ENCODE measurements around the gene EIF3D.

DNA sequence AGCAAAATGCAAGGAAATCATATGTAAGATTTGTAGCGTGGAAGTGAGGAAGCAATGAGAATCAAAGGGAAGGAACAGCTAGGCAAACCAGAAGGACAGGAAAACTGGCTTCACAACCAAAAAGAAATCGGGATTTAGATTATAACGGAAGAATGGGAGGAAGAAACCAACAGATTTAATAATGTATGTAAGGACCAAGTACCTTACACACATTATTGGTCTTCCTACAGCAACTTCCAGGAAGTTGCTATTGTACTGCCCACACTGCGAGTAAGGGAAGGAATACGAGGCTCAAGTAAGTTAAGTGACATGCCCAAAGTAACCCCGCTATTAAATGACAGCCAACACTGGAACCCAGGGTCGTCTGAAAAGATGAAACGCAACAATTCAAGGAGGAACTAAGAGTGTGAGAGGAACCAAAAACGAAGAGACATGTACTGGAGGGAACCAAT is 48.0 kb downstream of the EIF3D start:
- TF ChIP-seq POLR2A (IDR thresholded peaks at IDR 0.05) (no peak), POLR2AphosphoS5 (IDR thresholded peaks at IDR 0.05) (no peak)
- TF ChIP-seq, protein P1, sequence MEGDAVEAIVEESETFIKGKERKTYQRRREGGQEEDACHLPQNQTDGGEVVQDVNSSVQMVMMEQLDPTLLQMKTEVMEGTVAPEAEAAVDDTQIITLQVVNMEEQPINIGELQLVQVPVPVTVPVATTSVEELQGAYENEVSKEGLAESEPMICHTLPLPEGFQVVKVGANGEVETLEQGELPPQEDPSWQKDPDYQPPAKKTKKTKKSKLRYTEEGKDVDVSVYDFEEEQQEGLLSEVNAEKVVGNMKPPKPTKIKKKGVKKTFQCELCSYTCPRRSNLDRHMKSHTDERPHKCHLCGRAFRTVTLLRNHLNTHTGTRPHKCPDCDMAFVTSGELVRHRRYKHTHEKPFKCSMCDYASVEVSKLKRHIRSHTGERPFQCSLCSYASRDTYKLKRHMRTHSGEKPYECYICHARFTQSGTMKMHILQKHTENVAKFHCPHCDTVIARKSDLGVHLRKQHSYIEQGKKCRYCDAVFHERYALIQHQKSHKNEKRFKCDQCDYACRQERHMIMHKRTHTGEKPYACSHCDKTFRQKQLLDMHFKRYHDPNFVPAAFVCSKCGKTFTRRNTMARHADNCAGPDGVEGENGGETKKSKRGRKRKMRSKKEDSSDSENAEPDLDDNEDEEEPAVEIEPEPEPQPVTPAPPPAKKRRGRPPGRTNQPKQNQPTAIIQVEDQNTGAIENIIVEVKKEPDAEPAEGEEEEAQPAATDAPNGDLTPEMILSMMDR (IDR thresholded peaks at IDR 0.05) = no peak
